ENCODE data around the gene GPRC5C.

The GPRC5C gene

GRCh38 chr17:74387365-74388218 lies 44.3 kb upstream of the GPRC5C start:
- H3K36me3 ChIP-seq (ENCODE audit: control insufficient read depth, insufficient read depth, low read length) = no peaks in the 10 kb centered on the region
- H2AFZ ChIP-seq = no peak overlapping the region
- H3K27me3 ChIP-seq (ENCODE audit: control insufficient read depth, insufficient read depth, low read length) = no peaks in the 10 kb centered on the region
- no peak overlapping the region for H3K27ac ChIP-seq
- no peaks in the 10 kb centered on the region for H3K79me2 ChIP-seq
- H3K4me1 ChIP-seq = no peaks in the 10 kb centered on the region
- H3K9ac ChIP-seq = no peak overlapping the region
- no peaks in the 10 kb centered on the region for H3K9me3 ChIP-seq (ENCODE audit: control insufficient read depth, low read length)
- H3K4me3 ChIP-seq (ENCODE audit: low read depth, low read length) = no peak overlapping the region
- H3K4me2 ChIP-seq (ENCODE audit: low read length) = no peak overlapping the region
- no peak for TF ChIP-seq CTCF (IDR thresholded peaks at IDR 0.05)

- Histone ChIP-seq H3K27me3 (ENCODE audit: control insufficient read depth, insufficient read depth, low read length) (no peaks in the 10 kb centered on the region), H2AFZ (no peak overlapping the region), H3K4me1 (no peaks in the 10 kb centered on the region), H3K9ac (no peak overlapping the region), H3K79me2 (no peaks in the 10 kb centered on the region), H3K36me3 (ENCODE audit: control insufficient read depth, insufficient read depth, low read length) (no peaks in the 10 kb centered on the region), H3K4me3 (ENCODE audit: low read depth, low read length) (no peak overlapping the region), H3K27ac (no peak overlapping the region), H3K9me3 (ENCODE audit: control insufficient read depth, low read length) (no peaks in the 10 kb centered on the region), H3K4me2 (ENCODE audit: low read length) (no peak overlapping the region)
- no peak for TF ChIP-seq CTCF (IDR thresholded peaks at IDR 0.05)
Observed at GRCh38 chr17:74389084-74389753, 42.7 kb upstream of the GPRC5C start.

- H3K4me3 ChIP-seq (ENCODE audit: low read depth, low read length) = no peak overlapping the region
- H3K4me2 ChIP-seq (ENCODE audit: low read length) = no peak overlapping the region
- H3K36me3 ChIP-seq (ENCODE audit: control insufficient read depth, insufficient read depth, low read length) = no peaks in the 10 kb centered on the region
- no peak overlapping the region for H3K9ac ChIP-seq
- H2AFZ ChIP-seq = no peak overlapping the region
- H3K9me3 ChIP-seq (ENCODE audit: control insufficient read depth, low read length) = no peaks in the 10 kb centered on the region
- H3K79me2 ChIP-seq = no peaks in the 10 kb centered on the region
- H3K27ac ChIP-seq = no peak overlapping the region
- TF ChIP-seq CTCF (IDR thresholded peaks at IDR 0.05) = no peak
- no peaks in the 10 kb centered on the region for H3K27me3 ChIP-seq (ENCODE audit: control insufficient read depth, insufficient read depth, low read length)
- peaks cover 4% of the 10 kb centered on the region for H3K4me1 ChIP-seq
Observed at GRCh38 chr17:74389937-74390679, 41.8 kb upstream of the GPRC5C start.

- Histone ChIP-seq H3K79me2 (no peaks in the 10 kb centered on the region), H3K27me3 (ENCODE audit: control insufficient read depth, insufficient read depth, low read length) (no peaks in the 10 kb centered on the region), H3K27ac (no peak overlapping the region), H3K4me2 (ENCODE audit: low read length) (no peak overlapping the region), H3K9ac (no peak overlapping the region), H2AFZ (no peak overlapping the region), H3K36me3 (ENCODE audit: control insufficient read depth, insufficient read depth, low read length) (no peaks in the 10 kb centered on the region), H3K4me3 (ENCODE audit: low read depth, low read length) (no peak overlapping the region), H3K4me1 (peaks cover 10% of the 10 kb centered on the region), H3K9me3 (ENCODE audit: control insufficient read depth, low read length) (no peaks in the 10 kb centered on the region)
- TF ChIP-seq CTCF (IDR thresholded peaks at IDR 0.05) = no peak
Observed at GRCh38 chr17:74390680-74391653, 40.9 kb upstream of the GPRC5C start.

All from parathyroid adenoma (tissue), 2 donors.